GM12892 (cell line): ENCODE measurements around the gene NKX6-2. TPM values are rescaled to one million over a fixed set of nuclear protein-coding genes. Genes with fewer than 3 reads are reported as not detected.

Source experiments
- DNase-seq: peaks from one replicate; pipeline ENCODE4 v3.0.0; 2011; ENCODE audit not compliant: insufficient read length
- FAIRE-seq: peaks from 2 replicates; lab custom pipeline; 2011; peaks lifted over from hg19 to GRCh38; lab: Jason Lieb, UNC
- POLR2A ChIP-seq: IDR thresholded peaks from 2 replicates; pipeline ENCODE4 v1.6.1; 2011; ENCODE audit warnings: low read depth, low read length, control low read depth
- POLR2AphosphoS5 ChIP-seq: IDR thresholded peaks from 2 replicates; pipeline ENCODE4 v1.6.1; 2011; ENCODE audit warnings: low read depth, low read length, control low read depth
- TAF1 ChIP-seq: IDR thresholded peaks from 2 replicates; pipeline ENCODE4 v1.6.1; 2011; ENCODE audit warnings: low read depth, mild to moderate bottlenecking, control low read depth, low read length, borderline replicate concordance
- polyA plus RNA-seq: library from polyadenylated mRNA; unstranded; fragments of >200 nt; gene quantifications from one replicate; pipeline ENCODE4 v1.2.1, GENCODE V29; 2012; ENCODE audit warnings: missing spikeins, inconsistent platforms; ENCODE audit not compliant: missing spikeins

Gene NKX6-2
- not detected for polyA plus RNA-seq

GRCh38 chr10:132785723-132786475 lies at the start of gene NKX6-2:
Gene NKX6-2 (minus strand): TSS chr10:132786147. CDS start chr10:132785948, 199 bp downstream.
- FAIRE-seq, result no peak
- TF ChIP-seq POLR2AphosphoS5 (no peak), POLR2A (no peak), TAF1 (no peak)
- no peak for DNase-seq

GRCh38 chr10:132834891-132835847 lies 49.2 kb upstream of the NKX6-2 start:
- TF ChIP-seq TAF1, result no peak
- TF ChIP-seq POLR2AphosphoS5, result no peak
- DNase-seq, result no peak
- no peak for FAIRE-seq

- FAIRE-seq (no peak), DNase-seq (no peak)
Observed at GRCh38 chr10:132834311-132834761, 48.4 kb upstream of the NKX6-2 start.

GRCh38 chr10:132833421-132834111 lies 47.6 kb upstream of the NKX6-2 start:
- DNase-seq (no peak), FAIRE-seq (no peak)
- TF ChIP-seq TAF1 (no peak), POLR2A (no peak), POLR2AphosphoS5 (no peak)

More at GRCh38 chr10:132834311-132834761, 48.4 kb upstream of the NKX6-2 start:
- TF ChIP-seq POLR2A, result no peak
- no peak for TF ChIP-seq TAF1
- TF ChIP-seq POLR2AphosphoS5, result no peak

GRCh38 chr10:132832186-132832969 lies 46.4 kb upstream of the NKX6-2 start:
- DNase-seq (no peak), FAIRE-seq (no peak)
- TF ChIP-seq POLR2A (no peak), POLR2AphosphoS5 (no peak)

- TF ChIP-seq TAF1, result no peak
- TF ChIP-seq POLR2A, result no peak
- no peak for TF ChIP-seq POLR2AphosphoS5
- no peak for FAIRE-seq
- DNase-seq, result no peak
Observed at GRCh38 chr10:132829403-132829802, 43.5 kb upstream of the NKX6-2 start.

- TF ChIP-seq POLR2AphosphoS5 (no peak), POLR2A (no peak), TAF1 (no peak)
- DNase-seq (no peak), FAIRE-seq (no peak)
Observed at GRCh38 chr10:132828681-132829080, 42.7 kb upstream of the NKX6-2 start.

- no peak for FAIRE-seq
- DNase-seq, result no peak
Observed at GRCh38 chr10:132827861-132828539, 42.1 kb upstream of the NKX6-2 start.

GRCh38 chr10:132827423-132827789 lies 41.5 kb upstream of the NKX6-2 start:
- FAIRE-seq, result no peak
- DNase-seq, result no peak
- no peak for TF ChIP-seq TAF1

More at GRCh38 chr10:132827861-132828539, 42.1 kb upstream of the NKX6-2 start:
- TF ChIP-seq TAF1, result no peak
- TF ChIP-seq POLR2AphosphoS5, result no peak
- TF ChIP-seq POLR2A, result no peak
